Measurements from ENCODE around the gene SORCS2.

GRCh38 chr4:7486101-7486500 is 293.8 kb downstream of the SORCS2 start:
- TF ChIP-seq CTCF (conservative IDR thresholded peaks at IDR 0.05; ENCODE audit: low read length) (no peak), EZH2phosphoT487 (IDR thresholded peaks at IDR 0.05; ENCODE audit: borderline replicate concordance, low read depth, low read length) (no peak)

Data from OCI-LY7 (cell line).